PC-9 (cell line): ENCODE results near the gene TPRG1. TPM values are rescaled to one million over a fixed set of nuclear protein-coding genes. Genes with fewer than 3 reads are reported as not detected.

Source experiments
- BruUV-seq: library from RNA; stranded (reverse); fragments of 400-500 nt; replicated peaks from 2 replicates; lab custom pipeline; 2021; lab: Mats Ljungman, UMichigan
- CTCF ChIA-PET: fragments of 300-600 bp; sonication (Branson Sonifier 250); formaldehyde crosslinking; loops from one replicate; lab custom pipeline; 2022; ENCODE audit warnings: antibody characterized with exemption; lab: Charles Lee
- POLR2A ChIA-PET: fragments of 300-600 bp; sonication (Branson Sonifier 250); formaldehyde crosslinking; loops from one replicate; lab custom pipeline; 2022; ENCODE audit warnings: antibody characterized with exemption; ENCODE audit not compliant: unreplicated experiment; lab: Charles Lee
- DNase-seq, 2 experiments: peaks; one replicate each; pipeline versions ENCODE4 v3.0.0 to v3.0.0-alpha.2; 2015 to 2022; ENCODE audit warnings: mixed read lengths in 1 of 2
- H2AFZ ChIP-seq: fragments of 200-600 bp; sonication (generic); 2 replicates; pipeline ENCODE4 v1.8.1; 2017; ENCODE audit warnings: antibody characterized with exemption
- H3F3A ChIP-seq: fragments of 200-600 bp; sonication (generic); 2 replicates; pipeline ENCODE4 v1.8.1; 2017; ENCODE audit warnings: antibody characterized with exemption, mild to moderate bottlenecking, low read depth; ENCODE audit not compliant: insufficient read depth
- H3K27ac ChIP-seq: fragments of 200-600 bp; sonication (generic); 2 replicates; pipeline ENCODE4 v1.6.1; 2016; ENCODE audit warnings: mixed run types
- H3K27me3 ChIP-seq: fragments of 200-600 bp; sonication (generic); 2 replicates; pipeline ENCODE4 v1.6.1; 2016; ENCODE audit warnings: low read depth, mixed run types; ENCODE audit not compliant: insufficient read depth
- H3K36me3 ChIP-seq: fragments of 200-600 bp; sonication (generic); 2 replicates; pipeline ENCODE4 v1.6.1; 2016; ENCODE audit warnings: low read depth, mixed run types
- H3K4me1 ChIP-seq: fragments of 200-600 bp; sonication (generic); replicated peaks from 2 replicates; pipeline ENCODE4 v1.6.1; 2016; ENCODE audit warnings: mixed run types; ENCODE audit not compliant: insufficient read depth
- H3K4me2 ChIP-seq: fragments of 200-600 bp; sonication (generic); 2 replicates; pipeline ENCODE4 v1.6.1; 2017; ENCODE audit warnings: mixed run types
- H3K4me3 ChIP-seq: fragments of 200-600 bp; sonication (generic); 2 replicates; pipeline ENCODE4 v1.6.1; 2016; ENCODE audit warnings: mixed run types
- H3K79me2 ChIP-seq: fragments of 200-600 bp; sonication (generic); 2 replicates; pipeline ENCODE4 v1.6.1; 2017; ENCODE audit warnings: low read depth, mixed run types
- H3K9me2 ChIP-seq: fragments of 200-600 bp; sonication (generic); 2 replicates; pipeline ENCODE4 v1.8.1; 2017; ENCODE audit warnings: mild to moderate bottlenecking; ENCODE audit not compliant: insufficient read depth
- H3K9me3 ChIP-seq: fragments of 200-600 bp; sonication (generic); 2 replicates; pipeline ENCODE4 v1.8.1; 2016; ENCODE audit warnings: low read depth; ENCODE audit not compliant: insufficient read depth
- H4K20me1 ChIP-seq: fragments of 200-600 bp; sonication (generic); 2 replicates; pipeline ENCODE4 v1.8.1; 2017; ENCODE audit not compliant: insufficient read depth
- EZH2 ChIP-seq: fragments of 200-600 bp; sonication (generic); IDR thresholded peaks from 2 replicates; pipeline ENCODE4 v1.8.0; 2017; ENCODE audit warnings: antibody characterized with exemption, low read depth
- intact Hi-C: fragments of 100-400 bp; cut with micrococcal nuclease; formaldehyde crosslinking; loops from one replicate; pipeline ENCODE4 v1.10.0; 2022; ENCODE audit not compliant: unreplicated experiment
- total RNA-seq: library from RNA; stranded (reverse); gene quantifications from 2 replicates; pipeline ENCODE4 v1.2.3, GENCODE V29; 2021
- TF ChIP-seq, protein P1 (sequence below): fragments of 200-600 bp; sonication (generic); conservative IDR thresholded peaks from 2 replicates; pipeline ENCODE4 v1.6.1; 2017; ENCODE audit warnings: mixed run types, antibody characterized with exemption, mild to moderate bottlenecking, moderate library complexity

TPRG1 gene
- total RNA-seq, 1 experiment from 2014 or later = 1.9 TPM

DNA sequence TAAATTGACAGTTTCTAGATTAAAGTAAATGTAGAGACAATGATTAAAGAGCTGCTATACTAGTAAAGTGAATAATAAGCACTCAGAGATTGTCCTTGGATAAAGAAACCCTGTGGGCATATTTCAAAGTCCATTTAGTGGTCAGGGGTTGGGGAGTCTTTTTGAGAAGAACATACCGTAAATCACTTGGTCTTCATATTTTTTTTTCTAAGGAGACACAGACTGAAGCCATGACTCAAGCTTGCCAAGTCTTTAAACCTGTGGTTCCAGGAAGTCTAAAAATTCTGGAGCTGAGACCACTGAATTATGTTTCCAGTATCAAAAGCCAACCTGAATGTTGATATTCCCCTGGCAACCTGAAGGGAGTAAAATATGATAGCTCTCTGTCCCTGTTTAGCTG is 171.0 kb downstream of the TPRG1 start:
- Histone ChIP-seq H3K9me2 (no peaks in the 10 kb centered on the region), H2AFZ (no peak overlapping the region), H3K27ac (no peak overlapping the region), H3K79me2 (no peaks in the 10 kb centered on the region), H3K36me3 (no peaks in the 10 kb centered on the region), H3K4me2 (no peak overlapping the region), H4K20me1 (no peaks in the 10 kb centered on the region), H3K27me3 (no peaks in the 10 kb centered on the region), H3F3A (no peaks in the 10 kb centered on the region), H3K4me3 (no peak overlapping the region), H3K4me1 (peaks cover 8% of the 10 kb centered on the region), H3K9me3 (peaks cover 9% of the 10 kb centered on the region)
- no TSS peak for BruUV-seq
- no peak for TF ChIP-seq EZH2
- TF ChIP-seq, protein P1, sequence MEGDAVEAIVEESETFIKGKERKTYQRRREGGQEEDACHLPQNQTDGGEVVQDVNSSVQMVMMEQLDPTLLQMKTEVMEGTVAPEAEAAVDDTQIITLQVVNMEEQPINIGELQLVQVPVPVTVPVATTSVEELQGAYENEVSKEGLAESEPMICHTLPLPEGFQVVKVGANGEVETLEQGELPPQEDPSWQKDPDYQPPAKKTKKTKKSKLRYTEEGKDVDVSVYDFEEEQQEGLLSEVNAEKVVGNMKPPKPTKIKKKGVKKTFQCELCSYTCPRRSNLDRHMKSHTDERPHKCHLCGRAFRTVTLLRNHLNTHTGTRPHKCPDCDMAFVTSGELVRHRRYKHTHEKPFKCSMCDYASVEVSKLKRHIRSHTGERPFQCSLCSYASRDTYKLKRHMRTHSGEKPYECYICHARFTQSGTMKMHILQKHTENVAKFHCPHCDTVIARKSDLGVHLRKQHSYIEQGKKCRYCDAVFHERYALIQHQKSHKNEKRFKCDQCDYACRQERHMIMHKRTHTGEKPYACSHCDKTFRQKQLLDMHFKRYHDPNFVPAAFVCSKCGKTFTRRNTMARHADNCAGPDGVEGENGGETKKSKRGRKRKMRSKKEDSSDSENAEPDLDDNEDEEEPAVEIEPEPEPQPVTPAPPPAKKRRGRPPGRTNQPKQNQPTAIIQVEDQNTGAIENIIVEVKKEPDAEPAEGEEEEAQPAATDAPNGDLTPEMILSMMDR = no peak
- ChIA-PET CTCF (interaction anchor here (0.5 kb wide), 1 partner anchor 12 kb away, joined by 3 read pairs; no protein-coding TSS in a partner anchor), POLR2A (no interaction called here)
- DNase-seq = peak in 1 of 2 experiments; percentile 32
- intact Hi-C loops = no loop called here

DNA sequence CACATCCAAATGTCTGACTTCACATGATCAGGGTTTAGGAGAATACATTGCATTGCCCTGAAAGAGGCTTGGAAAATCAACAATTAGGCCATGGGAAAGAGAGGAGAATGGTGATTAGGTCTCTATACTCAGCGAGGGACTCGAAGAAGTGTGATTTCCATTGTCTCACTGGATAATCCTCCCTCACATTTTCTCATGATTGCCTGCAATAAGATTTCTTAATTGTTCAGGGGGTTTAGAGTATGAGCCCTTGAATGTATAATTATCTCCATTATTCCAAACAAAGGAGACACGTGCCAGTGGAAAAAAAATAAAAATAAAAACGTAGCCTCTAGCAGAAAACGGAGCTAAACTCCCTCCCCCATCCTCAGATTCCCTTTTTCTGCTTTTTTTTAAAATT is 173.2 kb downstream of the TPRG1 start:
- H3K9me2 ChIP-seq = no peaks in the 10 kb centered on the region
- no peak overlapping the region for H2AFZ ChIP-seq
- H3K4me1 ChIP-seq = no peaks in the 10 kb centered on the region
- TF ChIP-seq EZH2 = no peak
- TF ChIP-seq, protein P1 = no peak
- DNase-seq = no peak
- H3F3A ChIP-seq = no peaks in the 10 kb centered on the region
- H4K20me1 ChIP-seq = no peaks in the 10 kb centered on the region
- no peaks in the 10 kb centered on the region for H3K79me2 ChIP-seq
- no peaks in the 10 kb centered on the region for H3K27me3 ChIP-seq
- no TSS peak for BruUV-seq
- H3K4me2 ChIP-seq = no peak overlapping the region
- H3K27ac ChIP-seq = no peak overlapping the region
- intact Hi-C loops = no loop called here
- CTCF ChIA-PET = no interaction called here
- H3K36me3 ChIP-seq = no peaks in the 10 kb centered on the region
- no peak overlapping the region for H3K4me3 ChIP-seq
- POLR2A ChIA-PET = no interaction called here
- H3K9me3 ChIP-seq = peaks cover 12% of the 10 kb centered on the region

DNA sequence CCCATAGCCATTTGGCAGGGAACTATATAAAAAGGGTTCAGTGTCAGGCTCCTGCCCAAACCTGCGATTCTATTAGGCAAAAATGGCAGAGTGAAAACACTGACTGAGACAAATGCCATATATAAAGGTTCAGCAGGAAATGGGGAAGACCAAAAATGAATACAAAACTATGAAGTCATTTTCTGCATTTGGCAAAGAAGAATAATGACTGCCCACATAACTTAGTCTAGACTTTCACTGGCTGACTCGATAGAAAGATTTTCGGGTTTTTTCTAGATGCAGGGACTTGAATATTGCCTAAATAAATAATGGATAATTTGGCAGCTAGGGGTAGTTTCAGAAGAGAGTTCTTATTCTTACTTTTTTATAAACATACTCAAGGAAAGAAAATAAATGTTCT is 178.0 kb downstream of the TPRG1 start:
- Histone ChIP-seq H3K4me1 (peaks cover 17% of the 10 kb centered on the region), H3K36me3 (no peaks in the 10 kb centered on the region), H3F3A (peaks cover 11% of the 10 kb centered on the region; the same call in 1 of the 2 replicates), H3K79me2 (no peaks in the 10 kb centered on the region), H2AFZ (no peak overlapping the region), H3K4me3 (no peak overlapping the region), H3K9me2 (no peaks in the 10 kb centered on the region), H3K9me3 (peaks cover 3% of the 10 kb centered on the region; the same call in 1 of the 2 replicates), H3K27ac (no peak overlapping the region), H4K20me1 (no peaks in the 10 kb centered on the region), H3K27me3 (no peaks in the 10 kb centered on the region), H3K4me2 (no peak overlapping the region)
- no peak for TF ChIP-seq EZH2
- TF ChIP-seq, protein P1 = no peak
- CTCF ChIA-PET = interaction anchor here (0.6 kb wide), 1 partner anchor 592 kb away, joined by 4 read pairs; no protein-coding TSS in a partner anchor
- POLR2A ChIA-PET = no interaction called here
- BruUV-seq = no TSS peak
- no peak for DNase-seq
- intact Hi-C loops = no loop called here
